ENCODE data around the gene NOTCH1. TPM values are rescaled to one million over a fixed set of nuclear protein-coding genes. Genes with fewer than 3 reads are reported as not detected.

The NOTCH1 gene
- total RNA-seq, 1 experiment from 2014 or later: 95.6 TPM

DNA sequence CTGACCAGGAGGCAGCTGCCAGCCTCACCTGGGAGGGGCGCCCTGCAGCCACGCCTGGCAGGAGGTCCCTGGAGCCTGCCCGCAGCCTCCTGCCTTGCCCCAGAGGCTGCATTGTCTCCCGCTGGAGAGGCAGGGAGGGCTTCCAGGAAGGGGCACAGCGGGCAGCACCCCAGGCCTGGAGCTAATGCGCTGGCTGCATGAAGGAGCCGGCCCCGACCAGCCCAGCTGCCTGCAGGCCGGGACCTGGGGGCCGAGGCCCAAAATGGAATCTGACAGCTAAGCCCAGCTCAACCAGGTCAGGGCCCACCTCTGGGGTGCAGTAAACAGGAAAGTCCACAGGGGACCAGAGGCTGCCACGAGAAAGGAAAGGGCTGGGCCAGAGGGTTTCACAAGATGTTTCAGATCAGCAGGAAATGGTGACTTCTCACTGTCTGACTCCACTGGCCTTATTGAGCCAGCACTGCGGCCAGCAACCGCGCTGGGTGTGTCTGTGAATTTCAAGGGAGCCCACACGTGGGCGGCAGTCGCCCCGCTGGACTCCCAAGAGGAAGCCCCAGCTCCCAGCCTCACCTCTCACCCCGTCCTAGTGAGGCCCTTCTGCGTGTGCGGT, 18.6 kb upstream of the NOTCH1 start:
- ChIA-PET CTCF (interaction anchor here (0.7 to 2.0 kb wide), 10 partner anchors 8 to 107 kb away, joined by 3 to 6 read pairs (median 4); no protein-coding TSS in a partner anchor), POLR2A (interaction anchor here (1.0 kb wide), 1 partner anchor 13 kb away, joined by 3 read pairs; no protein-coding TSS in a partner anchor)
- H3K27ac Mint-ChIP-seq: no peak overlapping the region
- H3K36me3 Mint-ChIP-seq: peaks cover 14% of the 10 kb centered on the region
- ATAC-seq (no peak; the same call in 1 of the 2 replicates), DNase-seq (ENCODE audit: low spot score) (no peak)
- peaks cover 23% of the 10 kb centered on the region for H3K27me3 Mint-ChIP-seq (ENCODE audit: low read depth)
- TF ChIP-seq, protein P1, sequence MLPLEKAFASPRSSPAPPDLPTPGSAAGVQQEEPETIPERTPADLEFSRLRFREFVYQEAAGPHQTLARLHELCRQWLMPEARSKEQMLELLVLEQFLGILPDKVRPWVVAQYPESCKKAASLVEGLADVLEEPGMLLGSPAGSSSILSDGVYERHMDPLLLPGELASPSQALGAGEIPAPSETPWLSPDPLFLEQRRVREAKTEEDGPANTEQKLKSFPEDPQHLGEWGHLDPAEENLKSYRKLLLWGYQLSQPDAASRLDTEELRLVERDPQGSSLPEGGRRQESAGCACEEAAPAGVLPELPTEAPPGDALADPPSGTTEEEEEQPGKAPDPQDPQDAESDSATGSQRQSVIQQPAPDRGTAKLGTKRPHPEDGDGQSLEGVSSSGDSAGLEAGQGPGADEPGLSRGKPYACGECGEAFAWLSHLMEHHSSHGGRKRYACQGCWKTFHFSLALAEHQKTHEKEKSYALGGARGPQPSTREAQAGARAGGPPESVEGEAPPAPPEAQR (CRISPR knock-in tag; IDR thresholded peaks at IDR 0.05): no peak
- TF ChIP-seq TEAD1 (CRISPR knock-in tag; IDR thresholded peaks at IDR 0.05) (no peak), FOXJ3 (CRISPR knock-in tag; IDR thresholded peaks at IDR 0.05; ENCODE audit: borderline replicate concordance) (no peak), ZNF232 (CRISPR knock-in tag; IDR thresholded peaks at IDR 0.05) (no peak), ZNF423 (CRISPR knock-in tag; IDR thresholded peaks at IDR 0.05) (peak; percentile 96), NR3C1 (CRISPR knock-in tag; conservative IDR thresholded peaks at IDR 0.05; ENCODE audit: low read depth) (no peak)
- no peak overlapping the region for H3K4me3 Mint-ChIP-seq
- peaks cover 33% of the 10 kb centered on the region for H3K4me1 Mint-ChIP-seq
- H3K9me3 Mint-ChIP-seq: peaks cover 16% of the 10 kb centered on the region

DNA sequence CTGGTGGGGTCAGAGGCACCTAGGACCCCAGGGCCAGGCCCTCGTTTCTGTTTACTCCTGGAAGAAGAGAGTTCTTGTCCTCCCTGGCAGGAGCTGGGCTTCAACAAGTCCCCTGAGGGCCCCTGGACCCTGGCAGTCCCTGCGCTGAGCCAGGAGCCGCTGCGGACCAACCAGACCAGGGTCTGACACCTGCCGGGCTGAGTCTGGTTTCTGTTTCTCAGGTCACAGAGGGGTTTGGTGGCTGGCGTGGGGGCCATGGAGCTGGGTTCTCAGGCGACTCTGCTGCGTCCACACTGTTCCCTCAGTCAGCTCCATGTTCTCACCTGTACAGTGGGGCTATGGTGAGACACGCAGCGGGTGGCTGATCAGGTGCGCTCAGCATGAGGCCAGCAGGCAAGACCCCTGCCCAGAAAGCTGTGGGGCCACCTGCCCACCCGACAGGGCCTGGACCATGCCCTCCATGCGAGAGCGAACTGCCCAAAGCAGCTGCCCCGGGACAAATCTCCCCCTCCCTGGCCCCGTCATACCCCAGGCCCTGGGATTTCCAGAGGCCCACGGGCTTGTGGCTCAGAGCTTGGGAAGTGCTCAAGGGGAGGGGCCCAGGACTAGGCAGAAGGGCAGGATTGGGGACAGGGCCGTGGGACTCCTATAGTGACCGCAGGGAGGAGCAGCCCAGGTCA, 17.9 kb upstream of the NOTCH1 start:
- TF ChIP-seq GRHL2 (CRISPR knock-in tag; IDR thresholded peaks at IDR 0.05; ENCODE audit: insufficient replicate concordance, severe bottlenecking) (no peak), ESRRA (CRISPR knock-in tag; IDR thresholded peaks at IDR 0.05; ENCODE audit: borderline replicate concordance) (no peak), NFYB (CRISPR knock-in tag; conservative IDR thresholded peaks at IDR 0.05; ENCODE audit: low read depth) (no peak), ELF4 (CRISPR knock-in tag; IDR thresholded peaks at IDR 0.05; ENCODE audit: low read depth) (no peak), ZBTB21 (CRISPR knock-in tag; IDR thresholded peaks at IDR 0.05; ENCODE audit: borderline replicate concordance) (no peak), ZNF263 (CRISPR knock-in tag; IDR thresholded peaks at IDR 0.05; ENCODE audit: low read depth) (no peak)
- TF ChIP-seq, protein P2, sequence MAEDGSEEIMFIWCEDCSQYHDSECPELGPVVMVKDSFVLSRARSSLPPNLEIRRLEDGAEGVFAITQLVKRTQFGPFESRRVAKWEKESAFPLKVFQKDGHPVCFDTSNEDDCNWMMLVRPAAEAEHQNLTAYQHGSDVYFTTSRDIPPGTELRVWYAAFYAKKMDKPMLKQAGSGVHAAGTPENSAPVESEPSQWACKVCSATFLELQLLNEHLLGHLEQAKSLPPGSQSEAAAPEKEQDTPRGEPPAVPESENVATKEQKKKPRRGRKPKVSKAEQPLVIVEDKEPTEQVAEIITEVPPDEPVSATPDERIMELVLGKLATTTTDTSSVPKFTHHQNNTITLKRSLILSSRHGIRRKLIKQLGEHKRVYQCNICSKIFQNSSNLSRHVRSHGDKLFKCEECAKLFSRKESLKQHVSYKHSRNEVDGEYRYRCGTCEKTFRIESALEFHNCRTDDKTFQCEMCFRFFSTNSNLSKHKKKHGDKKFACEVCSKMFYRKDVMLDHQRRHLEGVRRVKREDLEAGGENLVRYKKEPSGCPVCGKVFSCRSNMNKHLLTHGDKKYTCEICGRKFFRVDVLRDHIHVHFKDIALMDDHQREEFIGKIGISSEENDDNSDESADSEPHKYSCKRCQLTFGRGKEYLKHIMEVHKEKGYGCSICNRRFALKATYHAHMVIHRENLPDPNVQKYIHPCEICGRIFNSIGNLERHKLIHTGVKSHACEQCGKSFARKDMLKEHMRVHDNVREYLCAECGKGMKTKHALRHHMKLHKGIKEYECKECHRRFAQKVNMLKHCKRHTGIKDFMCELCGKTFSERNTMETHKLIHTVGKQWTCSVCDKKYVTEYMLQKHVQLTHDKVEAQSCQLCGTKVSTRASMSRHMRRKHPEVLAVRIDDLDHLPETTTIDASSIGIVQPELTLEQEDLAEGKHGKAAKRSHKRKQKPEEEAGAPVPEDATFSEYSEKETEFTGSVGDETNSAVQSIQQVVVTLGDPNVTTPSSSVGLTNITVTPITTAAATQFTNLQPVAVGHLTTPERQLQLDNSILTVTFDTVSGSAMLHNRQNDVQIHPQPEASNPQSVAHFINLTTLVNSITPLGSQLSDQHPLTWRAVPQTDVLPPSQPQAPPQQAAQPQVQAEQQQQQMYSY (CRISPR knock-in tag; IDR thresholded peaks at IDR 0.05): no peak
- TF ChIP-seq, protein P3, sequence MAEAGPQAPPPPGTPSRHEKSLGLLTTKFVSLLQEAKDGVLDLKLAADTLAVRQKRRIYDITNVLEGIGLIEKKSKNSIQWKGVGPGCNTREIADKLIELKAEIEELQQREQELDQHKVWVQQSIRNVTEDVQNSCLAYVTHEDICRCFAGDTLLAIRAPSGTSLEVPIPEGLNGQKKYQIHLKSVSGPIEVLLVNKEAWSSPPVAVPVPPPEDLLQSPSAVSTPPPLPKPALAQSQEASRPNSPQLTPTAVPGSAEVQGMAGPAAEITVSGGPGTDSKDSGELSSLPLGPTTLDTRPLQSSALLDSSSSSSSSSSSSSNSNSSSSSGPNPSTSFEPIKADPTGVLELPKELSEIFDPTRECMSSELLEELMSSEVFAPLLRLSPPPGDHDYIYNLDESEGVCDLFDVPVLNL (CRISPR knock-in tag; IDR thresholded peaks at IDR 0.05; ENCODE audit: borderline replicate concordance, low read depth): no peak
- H3K4me3 Mint-ChIP-seq: no peak overlapping the region
- peaks cover 23% of the 10 kb centered on the region for H3K9me3 Mint-ChIP-seq
- ChIA-PET POLR2A (interaction anchor here (1.0 kb wide), 1 partner anchor 14 kb away, joined by 3 read pairs; no protein-coding TSS in a partner anchor), CTCF (interaction anchor here (0.7 to 2.0 kb wide), 8 partner anchors 9 to 108 kb away, joined by 3 to 6 read pairs (median 4); no protein-coding TSS in a partner anchor)
- H3K36me3 Mint-ChIP-seq: peaks cover 21% of the 10 kb centered on the region
- peaks cover 30% of the 10 kb centered on the region for H3K27me3 Mint-ChIP-seq (ENCODE audit: low read depth)
- ATAC-seq (no peak), DNase-seq (ENCODE audit: low spot score) (no peak)
- H3K27ac Mint-ChIP-seq: no peak overlapping the region
- peaks cover 26% of the 10 kb centered on the region for H3K4me1 Mint-ChIP-seq

Data from WTC11 (cell line).